ENCODE measurements around the gene SYT15.
"Not testable (repeated sequence)": the region's sequence is repeated elsewhere in the genome, so short reads cannot be mapped to it uniquely, and the experiment has no call there.

SYT15 gene

DNA sequence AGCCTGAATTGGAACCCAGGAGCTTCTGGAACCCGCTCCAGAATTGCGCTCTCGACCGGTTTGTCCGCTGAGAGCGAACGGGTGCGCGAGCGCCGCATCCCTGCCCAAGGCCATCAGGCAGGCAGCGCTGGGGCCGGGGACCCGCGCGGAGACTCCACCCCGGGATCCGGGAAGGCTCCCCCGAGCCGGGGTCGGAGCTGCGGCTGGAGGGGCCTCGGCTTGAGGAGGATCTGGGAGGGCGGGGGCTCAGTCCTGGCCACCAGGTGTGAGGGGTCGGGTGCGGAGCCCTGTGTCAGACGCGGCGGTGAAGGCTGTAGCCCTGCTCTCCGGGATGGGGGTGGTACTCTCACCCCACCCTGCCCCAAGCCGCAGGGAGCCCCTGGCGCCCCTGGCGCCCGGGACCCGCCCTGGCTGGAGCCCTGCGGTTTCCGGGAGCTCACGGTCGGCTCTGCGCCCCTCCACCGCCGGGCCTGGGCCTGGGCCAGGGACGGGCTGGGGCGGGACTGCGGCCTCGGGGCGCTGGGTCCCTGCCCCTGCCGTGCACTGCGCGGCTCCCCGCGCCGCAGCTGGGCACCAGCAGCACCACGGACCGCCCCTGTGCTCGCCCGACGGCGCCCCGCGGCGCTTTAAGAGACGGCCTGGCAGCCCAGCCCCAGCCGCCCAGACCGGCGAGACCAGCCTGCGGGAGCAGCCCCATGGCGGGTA is at the start of gene SYT15:
Gene SYT15, plus strand, starts transcription at position 655 of the 705 bp plus-strand sequence. Its CDS starts 41 bp downstream, at position 696.
- not testable (repeated sequence) for DNase-seq (ENCODE audit: low spot score)

DNA sequence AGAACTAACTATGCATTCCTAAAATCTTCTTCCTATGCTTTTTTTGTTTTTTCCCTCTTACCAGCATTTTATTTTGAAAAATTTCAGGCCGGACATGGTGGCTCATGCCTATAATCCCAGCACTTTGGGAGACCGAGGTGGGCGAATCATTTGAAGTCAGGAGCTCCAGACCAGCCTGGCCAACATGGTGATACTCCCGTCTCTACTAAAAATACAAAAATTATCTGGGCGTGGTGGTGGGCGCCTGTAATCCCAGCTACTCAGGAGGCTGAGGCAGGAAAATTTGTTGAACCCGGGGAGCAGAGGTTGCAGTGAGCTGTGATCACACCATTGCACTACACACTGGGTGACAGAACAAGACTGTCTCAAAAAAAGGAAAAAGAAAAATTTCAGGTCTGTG is 49.2 kb upstream of the SYT15 start:
- not testable (repeated sequence) for DNase-seq (ENCODE audit: low spot score)

DNA sequence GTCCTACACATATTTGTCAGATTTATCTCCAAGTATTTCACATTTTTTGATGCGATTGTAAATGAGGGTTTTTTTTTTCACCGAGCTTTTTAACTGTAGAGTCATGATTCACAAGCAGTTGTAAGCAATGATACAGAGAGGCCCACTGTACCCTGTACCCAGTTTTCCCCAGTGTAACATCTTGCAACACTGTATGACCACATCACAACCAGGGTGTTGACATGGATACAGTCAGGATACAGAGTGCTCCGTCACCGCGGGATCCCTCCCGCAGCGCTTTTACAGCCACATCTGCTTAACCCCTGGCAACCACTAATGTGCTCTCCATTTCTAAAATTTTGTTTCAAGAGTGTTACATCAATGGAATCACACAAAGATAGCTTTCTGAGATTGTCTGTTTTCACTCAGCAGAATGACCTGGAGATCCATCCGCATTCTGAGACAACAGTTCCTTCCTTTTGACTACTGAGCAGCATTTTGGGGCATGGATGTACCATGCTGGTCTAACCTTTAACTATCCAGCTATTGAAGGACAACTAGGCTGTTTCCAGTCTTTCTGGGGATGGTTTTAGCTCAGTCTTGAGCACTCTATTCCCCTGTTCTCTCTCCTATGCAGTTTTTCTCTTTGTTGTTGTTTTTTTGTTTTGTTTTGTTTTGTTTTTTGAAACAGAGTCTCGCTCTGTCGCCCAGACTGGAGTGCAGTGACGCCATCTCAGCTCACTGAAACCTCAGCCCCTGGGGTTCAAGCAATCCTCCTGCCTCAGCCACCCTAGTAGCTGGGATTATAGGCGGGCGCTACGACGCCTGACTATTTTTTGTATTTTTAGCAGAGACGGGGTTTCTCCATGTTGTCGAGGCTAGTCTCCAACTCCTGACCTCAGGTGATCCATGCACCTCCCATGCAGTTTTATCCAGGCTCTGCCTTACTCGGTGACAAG is 48.4 kb upstream of the SYT15 start:
- no peak for DNase-seq (ENCODE audit: low spot score)

DNA sequence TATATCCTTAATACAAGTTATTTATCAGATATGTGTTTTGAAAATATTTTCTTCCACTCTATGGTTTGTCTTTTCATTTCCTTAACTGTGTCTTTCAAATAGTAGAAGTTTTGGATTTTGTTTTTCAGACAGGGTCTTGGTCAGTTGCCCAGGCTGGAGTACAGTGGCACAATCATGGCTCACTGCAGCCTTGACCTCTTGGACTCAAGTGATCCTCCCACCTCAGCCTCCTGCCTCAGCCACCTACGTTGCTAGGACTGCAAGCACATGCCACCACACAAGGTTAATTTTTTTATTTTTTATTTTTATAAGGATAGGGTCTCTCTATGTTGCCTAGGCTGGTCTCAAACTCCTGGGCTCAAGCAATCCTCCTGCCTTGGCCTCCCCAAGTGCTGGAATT is 46.7 kb upstream of the SYT15 start:
- DNase-seq (ENCODE audit: low spot score) = not testable (repeated sequence)

DNA sequence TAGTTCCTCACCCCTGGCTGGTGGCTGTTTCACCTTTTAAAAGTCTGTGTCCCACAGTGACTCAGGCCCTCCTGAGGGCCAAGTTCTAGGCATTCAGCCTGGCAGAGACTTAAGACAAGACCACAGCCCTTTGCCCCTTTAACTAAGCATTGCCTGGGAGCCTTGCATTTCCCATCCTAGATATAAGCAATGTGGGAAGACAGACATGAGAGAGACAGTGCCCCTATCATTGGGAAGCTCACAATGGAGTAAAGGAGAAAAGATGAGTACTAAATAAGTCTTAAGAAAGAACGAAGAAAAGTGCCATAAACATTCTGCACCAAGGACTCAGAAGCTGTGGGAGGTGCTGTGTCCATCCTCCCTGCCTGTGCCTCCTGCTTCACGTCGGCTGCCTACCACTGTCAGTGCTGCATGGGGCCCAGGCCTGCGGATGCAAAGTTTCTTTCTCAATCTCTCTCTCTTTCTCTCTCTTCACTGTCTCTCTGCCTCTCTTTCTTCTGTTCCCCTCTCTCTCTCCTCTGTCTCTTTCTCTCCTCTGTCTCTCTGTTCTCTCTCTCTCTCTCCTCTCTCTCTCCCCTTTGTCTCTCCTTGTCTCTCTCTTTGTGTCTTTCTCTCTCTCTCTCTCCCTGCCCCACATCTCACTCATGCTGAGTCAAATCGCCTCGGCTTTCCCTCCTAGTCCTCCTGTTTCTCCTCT is 44.0 kb upstream of the SYT15 start:
- DNase-seq (ENCODE audit: low spot score) = no peak

DNA sequence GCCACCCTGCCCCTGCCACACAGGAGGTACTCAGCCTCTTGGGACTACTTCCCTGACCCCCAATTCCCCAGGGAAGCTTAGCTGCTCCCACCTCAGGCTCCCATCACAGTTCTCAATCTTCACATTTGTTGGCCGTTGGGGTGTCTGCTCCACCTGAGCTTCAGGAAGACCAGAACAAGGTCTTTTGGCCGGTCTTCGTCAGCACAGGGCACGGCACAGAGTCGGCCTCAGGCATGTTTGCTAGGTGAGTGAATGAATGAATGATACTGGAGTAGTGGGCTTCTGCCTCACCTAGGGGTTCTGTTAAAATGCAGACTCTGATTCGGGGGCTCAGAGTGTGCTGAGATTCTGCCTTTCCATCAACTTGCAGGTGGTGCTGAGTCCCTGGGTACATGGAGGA is 42.8 kb upstream of the SYT15 start:
- no peak for DNase-seq (ENCODE audit: low spot score)

DNA sequence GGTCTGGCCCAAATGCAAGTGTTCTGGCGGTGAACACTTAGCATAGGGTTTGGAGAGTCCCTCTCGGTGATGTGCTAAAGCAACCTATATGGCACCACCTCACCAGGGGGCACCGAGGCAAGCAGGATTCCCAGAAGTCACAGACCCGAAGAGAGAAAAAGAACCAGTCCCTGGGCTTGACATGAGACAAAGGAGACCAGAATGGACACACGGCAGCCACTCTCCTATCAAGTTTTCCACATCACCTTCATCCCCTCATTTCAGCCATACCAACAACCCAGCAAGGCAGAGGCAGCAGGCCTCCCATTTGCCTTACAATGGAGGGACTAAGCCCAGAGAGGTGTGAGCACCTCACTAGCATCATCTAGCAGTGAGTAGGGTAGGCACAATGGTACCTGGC is 42.1 kb upstream of the SYT15 start:
- no peak for DNase-seq (ENCODE audit: low spot score)

DNA sequence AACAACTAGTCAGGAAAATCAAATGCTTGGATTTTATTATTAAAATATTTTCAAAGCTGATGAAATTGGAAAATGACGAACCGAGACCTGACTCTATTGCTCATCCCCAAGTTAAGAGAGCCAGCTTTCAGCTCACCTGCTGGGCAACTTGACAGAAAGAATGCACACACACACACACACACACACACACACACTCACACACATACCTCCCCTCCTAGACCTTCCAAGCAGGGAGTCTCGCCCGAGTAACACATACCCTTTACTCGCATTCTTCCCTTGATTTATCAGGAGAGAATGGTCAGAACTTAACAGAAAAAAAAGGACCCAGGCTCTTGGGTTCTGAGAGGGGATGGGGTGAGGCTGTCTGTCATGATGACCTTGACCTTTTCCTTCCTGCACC is 41.6 kb upstream of the SYT15 start:
- no peak for DNase-seq (ENCODE audit: low spot score)

DNA sequence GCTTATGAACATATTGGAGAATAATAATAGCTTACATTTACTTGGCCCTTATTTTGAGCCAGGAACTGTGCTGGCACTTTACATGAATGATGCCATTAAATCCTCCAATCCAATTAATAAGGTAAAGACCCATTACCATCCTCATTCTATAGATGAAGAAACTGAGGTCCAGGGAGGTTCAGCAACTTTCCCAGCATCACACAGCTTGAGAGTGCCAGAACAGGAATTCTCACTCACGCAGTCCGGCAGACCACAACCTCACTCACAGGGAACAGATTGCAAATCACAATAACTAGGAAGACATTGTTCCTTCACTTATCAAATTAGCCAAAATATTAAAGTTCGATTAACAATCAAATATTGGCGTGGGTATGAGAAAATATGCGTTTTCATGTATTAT is 40.8 kb upstream of the SYT15 start:
- no peak for DNase-seq (ENCODE audit: low spot score)

DNA sequence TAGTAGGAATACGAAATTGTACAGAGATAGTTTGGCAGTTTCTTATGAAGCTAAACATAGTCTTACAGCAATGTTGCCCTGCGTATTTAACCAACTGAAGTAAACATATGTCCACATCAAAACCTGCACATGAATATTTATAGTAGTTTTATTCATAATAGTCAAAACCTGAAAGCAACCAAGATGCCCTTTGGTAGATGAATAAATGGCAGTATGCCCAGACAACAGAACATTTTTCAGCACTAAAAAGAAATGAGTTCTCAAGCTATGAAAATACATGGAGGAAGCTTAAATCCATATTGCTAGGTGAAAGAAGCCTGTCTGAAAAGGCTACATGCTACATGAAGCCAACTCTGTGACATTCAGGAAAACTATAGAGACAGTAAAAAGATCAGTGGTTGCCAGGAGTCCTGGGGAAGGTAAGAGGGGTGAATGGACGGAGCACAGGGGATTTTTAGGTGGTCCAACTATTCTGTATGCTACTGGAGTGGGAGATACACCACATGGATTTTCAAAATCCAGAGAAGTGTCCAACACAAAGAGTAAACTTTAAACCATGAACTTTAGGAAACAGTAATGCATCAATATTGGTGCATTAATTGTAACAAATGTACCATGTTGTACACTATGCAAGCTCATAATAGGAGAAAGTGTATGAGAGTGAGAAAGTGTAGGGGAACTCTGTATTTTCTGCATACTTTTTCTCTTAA is 40.1 kb upstream of the SYT15 start:
- no peak for DNase-seq (ENCODE audit: low spot score)

DNA sequence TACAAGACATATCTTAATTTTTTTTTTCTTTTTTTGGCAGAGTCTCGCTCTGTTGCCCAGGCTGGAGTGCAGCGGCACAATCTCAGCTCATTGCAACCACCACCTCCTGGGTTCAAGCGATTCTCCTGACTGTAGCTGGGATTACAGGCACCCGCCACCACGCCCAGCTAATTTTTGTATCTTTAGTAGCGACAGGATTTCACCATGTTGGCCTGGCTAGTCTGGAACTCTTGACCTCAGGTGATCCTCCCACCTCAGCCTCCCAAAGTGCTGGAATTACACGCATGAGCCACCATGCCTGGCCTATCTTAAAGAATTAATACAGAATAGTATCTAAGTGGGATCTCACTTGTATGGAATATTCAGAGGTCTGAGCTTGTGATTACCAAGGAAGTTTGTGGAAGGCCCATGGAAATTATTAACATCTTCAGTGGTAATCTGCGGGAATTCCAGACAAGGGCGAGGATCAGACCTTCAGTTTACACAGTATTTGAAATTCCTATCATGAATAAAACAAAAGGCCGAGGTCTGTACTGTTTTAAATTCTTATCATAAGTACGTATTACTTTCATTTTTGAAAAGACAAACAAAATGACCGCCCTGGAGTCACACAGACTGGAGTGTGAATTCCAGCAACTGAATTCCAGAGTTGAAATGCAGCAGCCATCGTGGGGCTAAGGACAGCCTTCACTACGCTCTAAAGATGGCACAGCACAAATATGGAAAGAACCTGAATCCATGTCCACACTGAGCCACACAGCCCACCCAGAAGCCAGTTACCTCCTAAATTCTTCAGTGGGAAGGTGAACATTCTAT is 39.1 kb upstream of the SYT15 start:
- DNase-seq (ENCODE audit: low spot score) = no peak

DNA sequence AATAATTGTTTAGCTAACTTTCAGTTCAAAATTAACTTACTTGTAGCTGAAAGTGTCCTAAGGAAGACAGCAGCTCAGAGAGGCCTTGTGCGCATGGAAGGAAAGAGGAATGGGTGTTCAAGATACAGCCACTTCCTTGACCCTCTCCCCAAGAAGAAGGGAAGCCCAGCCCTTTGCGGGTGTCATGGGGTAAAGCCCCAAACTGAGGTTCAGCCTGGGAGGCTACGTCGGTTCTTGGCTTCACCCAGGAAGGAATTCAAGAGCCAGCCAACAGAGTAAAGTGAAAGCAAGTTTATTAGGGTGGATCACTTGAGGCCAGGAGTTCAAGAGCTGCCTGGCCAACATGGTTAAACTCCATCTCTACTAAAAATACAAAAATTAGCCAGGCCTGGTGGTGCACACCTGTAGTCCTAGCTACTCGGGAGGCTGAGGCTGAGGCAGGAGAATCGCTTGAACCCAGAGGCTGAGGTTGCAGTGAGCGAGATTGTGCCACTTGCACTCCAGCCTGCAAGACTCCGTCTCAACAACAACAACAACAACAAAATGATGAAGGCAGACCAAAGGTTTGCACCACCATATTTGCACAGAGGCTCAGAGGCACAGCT is 38.4 kb upstream of the SYT15 start:
- DNase-seq (ENCODE audit: low spot score) = no peak

DNA sequence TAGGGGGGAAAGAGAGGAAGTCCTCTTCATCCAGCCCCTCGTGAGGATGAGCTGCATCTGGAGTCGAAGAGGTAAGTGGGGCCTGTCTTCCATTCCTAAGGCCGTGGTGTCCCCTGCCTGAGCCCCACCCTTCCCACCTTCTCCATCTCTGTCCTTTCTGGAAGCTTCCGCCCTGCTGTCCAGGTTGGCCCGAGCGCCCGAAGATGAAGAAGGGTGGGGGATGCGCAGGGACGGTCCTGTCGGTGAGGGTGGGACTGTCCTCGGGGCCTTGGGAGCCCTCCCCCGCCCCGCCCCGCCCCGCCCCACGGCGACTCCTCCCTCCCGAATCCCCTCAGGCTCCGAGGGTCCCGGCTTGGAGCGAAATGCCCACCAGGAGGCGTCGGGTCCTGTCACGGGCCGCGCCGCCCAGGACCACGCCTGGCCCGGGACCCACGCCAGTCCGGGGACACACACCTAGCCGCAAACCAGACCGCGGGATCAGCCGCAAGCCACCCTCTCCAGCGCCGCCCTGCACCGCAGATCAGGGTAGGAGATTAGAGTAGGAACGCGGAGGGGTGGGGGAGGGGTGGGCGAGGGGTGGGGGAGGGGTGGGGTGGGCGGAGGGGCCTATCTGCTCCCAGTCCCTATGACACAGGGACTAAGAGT is 37.8 kb upstream of the SYT15 start:
- no peak for DNase-seq (ENCODE audit: low spot score)

DNA sequence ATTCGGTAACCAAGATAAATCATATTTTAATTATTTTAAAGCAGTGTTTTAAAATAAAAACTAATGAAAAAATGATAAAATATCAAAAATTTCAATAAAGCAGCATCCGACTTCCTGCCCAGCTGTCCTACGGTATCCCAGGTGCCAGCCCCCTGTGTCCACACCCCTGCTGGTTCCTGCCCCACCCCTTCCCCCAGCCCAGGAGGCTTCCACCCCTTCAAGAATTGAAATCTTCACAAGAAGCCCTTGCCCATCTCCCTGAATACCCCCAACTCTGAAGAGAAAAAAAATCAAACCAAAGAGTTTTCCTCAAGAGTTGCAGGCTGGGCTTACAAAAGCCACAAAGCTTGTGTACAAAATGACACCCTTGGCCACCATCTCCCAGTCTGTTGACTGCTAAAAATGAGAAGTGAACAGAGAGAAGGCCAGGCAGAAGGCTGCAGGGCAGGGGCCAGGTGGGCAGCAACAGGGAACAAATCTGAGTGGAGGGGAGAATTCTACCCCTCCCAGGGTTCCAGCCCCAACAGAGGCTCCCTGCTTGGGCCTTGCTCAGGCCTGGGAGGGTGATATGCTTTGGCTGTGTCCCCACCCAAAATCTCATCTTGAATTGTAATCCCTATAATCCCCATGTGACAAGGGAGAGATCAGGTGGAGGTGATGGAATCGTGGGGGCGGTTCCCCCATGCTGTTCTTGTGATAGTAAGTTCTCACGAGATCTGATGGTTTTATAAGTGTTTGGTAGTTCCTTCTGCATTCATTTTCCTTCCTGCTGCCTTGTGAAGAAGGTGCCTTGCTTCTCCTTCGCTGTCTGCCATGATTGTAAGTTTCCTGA is 37.0 kb upstream of the SYT15 start:
- DNase-seq (ENCODE audit: low spot score) = no peak

DNA sequence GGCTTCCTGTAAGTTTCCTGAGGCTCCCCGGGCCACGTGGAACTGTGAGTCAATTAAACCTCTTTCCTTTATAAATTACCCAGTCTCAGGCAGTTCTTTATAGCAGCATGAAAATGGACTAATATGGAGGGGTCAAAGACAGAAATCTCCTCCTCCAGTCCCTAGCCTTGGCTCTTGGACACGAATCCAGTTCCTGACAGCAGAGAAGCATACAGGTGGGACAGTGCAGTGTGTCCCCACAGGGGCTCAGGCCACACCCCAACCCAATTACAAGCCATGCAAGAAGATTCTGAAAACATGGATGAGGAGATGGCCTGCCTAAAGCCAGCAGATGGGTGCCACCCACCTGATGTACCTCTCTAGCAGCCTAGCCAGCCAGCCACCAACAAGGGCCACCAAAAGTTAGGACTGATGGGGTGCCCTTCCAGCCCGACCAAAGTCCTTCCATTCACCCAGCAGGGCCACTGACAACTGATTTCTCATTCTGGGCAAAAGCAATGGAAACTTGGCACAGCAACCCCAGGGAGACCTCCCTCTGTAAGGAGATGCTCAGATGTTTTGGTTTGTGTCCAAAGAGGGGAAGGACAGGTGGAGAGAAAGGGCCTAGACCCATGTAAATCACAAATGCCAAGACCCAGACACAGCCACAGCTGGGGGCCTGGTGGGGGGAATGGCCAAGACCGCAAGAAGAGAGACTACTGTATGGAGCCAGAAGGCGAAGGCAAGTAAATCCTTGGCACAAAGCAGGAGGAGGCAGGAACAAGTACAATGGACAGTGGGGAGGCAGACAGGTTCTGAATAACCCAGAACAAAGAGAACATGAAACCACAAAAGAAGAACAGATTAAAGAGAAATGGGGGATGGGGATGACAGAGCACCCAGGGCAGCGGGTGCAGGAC is 36.1 kb upstream of the SYT15 start:
- no peak for DNase-seq (ENCODE audit: low spot score)

DNA sequence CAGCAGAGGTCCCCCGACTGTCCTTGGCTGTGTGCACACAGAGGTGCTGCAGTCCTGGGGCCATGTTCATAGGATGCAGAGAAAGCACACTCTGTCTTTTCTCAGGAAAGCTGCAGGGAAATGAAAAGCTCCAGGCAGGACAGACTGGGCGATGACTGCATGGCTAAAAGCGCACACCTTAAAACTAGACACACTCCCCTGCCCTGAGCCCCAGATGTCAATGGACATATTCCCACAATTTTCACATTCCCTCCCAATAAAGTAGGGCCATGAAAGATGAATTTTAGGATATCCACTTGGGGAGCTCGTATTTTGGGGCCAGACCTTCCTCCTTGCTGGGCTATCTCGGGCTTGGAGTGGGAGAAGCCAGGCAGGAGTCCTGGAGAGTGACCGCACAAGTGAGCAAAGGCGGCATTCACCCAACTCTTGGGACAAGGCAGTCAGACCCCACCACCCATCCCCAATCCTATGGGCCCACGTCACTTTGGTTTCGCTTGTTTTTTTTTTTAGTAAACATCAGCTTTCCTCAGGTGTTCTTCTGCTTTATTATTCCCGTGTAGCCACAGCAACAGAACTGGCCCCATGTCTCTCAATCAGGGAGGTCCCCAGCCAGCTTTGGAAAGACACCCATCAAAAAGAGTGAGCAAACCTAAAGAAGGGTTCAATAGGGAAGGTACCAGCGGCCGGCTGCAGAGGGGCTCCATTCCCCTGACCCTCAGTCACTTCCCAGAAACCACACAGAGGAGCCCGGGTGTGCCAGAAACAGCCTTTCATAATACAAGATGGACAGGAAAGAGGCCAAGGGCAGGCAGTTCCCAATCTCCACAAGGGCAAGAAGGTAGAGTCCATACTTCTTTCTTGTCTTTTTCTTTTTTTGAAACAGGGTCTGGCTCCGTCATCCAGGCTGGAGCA is 35.2 kb upstream of the SYT15 start:
- no peak for DNase-seq (ENCODE audit: low spot score)
